Measurements from ENCODE around the gene RRP1B. TPM values are rescaled to one million over a fixed set of nuclear protein-coding genes. Genes with fewer than 3 reads are reported as not detected.
"Not testable (repeated sequence)": the region's sequence is repeated elsewhere in the genome, so short reads cannot be mapped to it uniquely, and the experiment has no call there.

RRP1B gene
- polyA plus RNA-seq, 6 donors from 2014 or later: 9.2 to 30.3 (median 21.1) TPM

- no peak for ATAC-seq (ENCODE audit: low read depth in 2 of 2)
- peak overlapping the region in 4 of 6 donors; percentile 7 to 93 (median 64) for H3K27ac Mint-ChIP-seq
- peaks cover 14 to 17% of the 10 kb centered on the region in 2 donors for H3K36me3 Mint-ChIP-seq
These were observed 29.5 kb downstream of the RRP1B start for GRCh38 chr21:43688906-43689305.

GRCh38 chr21:43689556-43690337 lies 30.4 kb downstream of the RRP1B start:
- no peaks in the 10 kb centered on the region for H3K27me3 Mint-ChIP-seq
- H3K27ac Mint-ChIP-seq: peak overlapping the region in 1 of 6 donors; percentile 47
- H3K36me3 Mint-ChIP-seq: peaks cover 16 to 18% of the 10 kb centered on the region in 2 donors
- peaks cover 12 to 18% (median 15%) of the 10 kb centered on the region in 3 donors for H3K4me1 Mint-ChIP-seq
- no peak for ATAC-seq (ENCODE audit: low read depth in 2 of 2)
- no peak for DNase-seq
- H3K4me3 Mint-ChIP-seq: peak overlapping the region in 1 of 8 donors; percentile 9
- no peaks in the 10 kb centered on the region for H3K9me3 Mint-ChIP-seq

More at GRCh38 chr21:43688906-43689305, 29.5 kb downstream of the RRP1B start:
- no peaks in the 10 kb centered on the region for H3K9me3 Mint-ChIP-seq
- no peak for DNase-seq
- peaks cover 12 to 18% (median 15%) of the 10 kb centered on the region in 3 donors for H3K4me1 Mint-ChIP-seq
- peak overlapping the region in 2 of 8 donors; percentile 16 to 33 for H3K4me3 Mint-ChIP-seq
- H3K27me3 Mint-ChIP-seq: no peaks in the 10 kb centered on the region

- Mint-ChIP-seq H3K9me3 (no peaks in the 10 kb centered on the region), H3K27me3 (no peaks in the 10 kb centered on the region), H3K36me3 (peaks cover 16 to 22% of the 10 kb centered on the region in 2 donors), H3K4me1 (peaks cover 12 to 18% (median 15%) of the 10 kb centered on the region in 3 donors), H3K4me3 (no peak overlapping the region), H3K27ac (no peak overlapping the region)
- no peak for DNase-seq
- ATAC-seq (ENCODE audit: low read depth in 2 of 2): no peak
These were observed 31.0 kb downstream of the RRP1B start for GRCh38 chr21:43690346-43690745.

- DNase-seq (no peak), ATAC-seq (ENCODE audit: low read depth in 2 of 2) (no peak)
- Mint-ChIP-seq H3K36me3 (peaks cover 16 to 23% of the 10 kb centered on the region in 2 donors), H3K9me3 (no peaks in the 10 kb centered on the region), H3K27ac (peak overlapping the region in 2 of 6 donors; percentile 24 to 53), H3K4me1 (peaks cover 12 to 18% (median 15%) of the 10 kb centered on the region in 3 donors), H3K4me3 (no peak overlapping the region), H3K27me3 (no peaks in the 10 kb centered on the region)
These were observed 31.9 kb downstream of the RRP1B start for GRCh38 chr21:43691086-43691795.

- peaks cover 12 to 18% (median 15%) of the 10 kb centered on the region in 3 donors for H3K4me1 Mint-ChIP-seq
- H3K9me3 Mint-ChIP-seq: no peaks in the 10 kb centered on the region
- peaks cover 16 to 19% of the 10 kb centered on the region in 2 donors for H3K36me3 Mint-ChIP-seq
- H3K27ac Mint-ChIP-seq: no peak overlapping the region
- DNase-seq: no peak
- H3K27me3 Mint-ChIP-seq: no peaks in the 10 kb centered on the region
- H3K4me3 Mint-ChIP-seq: no peak overlapping the region
- no peak for ATAC-seq (ENCODE audit: low read depth in 2 of 2)
These were observed 32.4 kb downstream of the RRP1B start for GRCh38 chr21:43691801-43692200.

GRCh38 chr21:43692949-43693348 lies 33.6 kb downstream of the RRP1B start:
- Mint-ChIP-seq H3K4me3 (no peak overlapping the region), H3K9me3 (no peaks in the 10 kb centered on the region), H3K36me3 (peaks cover 8 to 18% of the 10 kb centered on the region in 2 donors), H3K27ac (no peak overlapping the region), H3K27me3 (no peaks in the 10 kb centered on the region), H3K4me1 (peaks cover 7 to 9% (median 8%) of the 10 kb centered on the region in 3 donors)
- no peak for DNase-seq
- ATAC-seq (ENCODE audit: low read depth in 2 of 2): no peak

GRCh38 chr21:43693981-43694380 lies 34.6 kb downstream of the RRP1B start:
- Mint-ChIP-seq H3K27me3 (no peaks in the 10 kb centered on the region), H3K9me3 (no peaks in the 10 kb centered on the region), H3K4me1 (peaks cover 0 to 2% (median 0%) of the 10 kb centered on the region in 3 donors), H3K27ac (no peak overlapping the region), H3K36me3 (peaks cover 8 to 18% of the 10 kb centered on the region in 2 donors), H3K4me3 (peak overlapping the region in 1 of 8 donors; percentile 44)
- DNase-seq: no peak
- no peak for ATAC-seq (ENCODE audit: low read depth in 2 of 2)

- H3K27me3 Mint-ChIP-seq: no peaks in the 10 kb centered on the region
- H3K4me1 Mint-ChIP-seq: peaks cover 0 to 3% (median 0%) of the 10 kb centered on the region in 3 donors
- H3K36me3 Mint-ChIP-seq: peaks cover 8 to 18% of the 10 kb centered on the region in 2 donors
- H3K9me3 Mint-ChIP-seq: no peaks in the 10 kb centered on the region
- H3K27ac Mint-ChIP-seq: no peak overlapping the region
- DNase-seq (no peak), ATAC-seq (ENCODE audit: low read depth in 2 of 2) (no peak)
- no peak overlapping the region for H3K4me3 Mint-ChIP-seq
These were observed 35.2 kb downstream of the RRP1B start for GRCh38 chr21:43694437-43695079.

GRCh38 chr21:43696214-43696613 lies 36.9 kb downstream of the RRP1B start:
- ATAC-seq (ENCODE audit: low read depth in 2 of 2): no peak
- peaks cover 0 to 3% (median 0%) of the 10 kb centered on the region in 3 donors for H3K4me1 Mint-ChIP-seq
- no peak overlapping the region for H3K4me3 Mint-ChIP-seq
- H3K27me3 Mint-ChIP-seq: no peaks in the 10 kb centered on the region
- no peak for DNase-seq
- H3K27ac Mint-ChIP-seq: peak overlapping the region in 2 of 6 donors; percentile 21 to 39
- no peaks in the 10 kb centered on the region for H3K9me3 Mint-ChIP-seq
- peaks cover 8 to 14% of the 10 kb centered on the region in 2 donors for H3K36me3 Mint-ChIP-seq

- H3K27ac Mint-ChIP-seq: peak overlapping the region in 3 of 6 donors; percentile 21 to 57 (median 57)
- ATAC-seq (ENCODE audit: low read depth in 2 of 2) (no peak), DNase-seq (no peak)
- H3K27me3 Mint-ChIP-seq: peaks cover 0 to 3% (median 0%) of the 10 kb centered on the region in 3 donors
- peaks cover 8 to 14% of the 10 kb centered on the region in 2 donors for H3K36me3 Mint-ChIP-seq
- peaks cover 3 to 8% (median 4%) of the 10 kb centered on the region in 3 donors for H3K4me1 Mint-ChIP-seq
- H3K9me3 Mint-ChIP-seq: no peaks in the 10 kb centered on the region
- H3K4me3 Mint-ChIP-seq: no peak overlapping the region
These were observed 38.6 kb downstream of the RRP1B start for GRCh38 chr21:43697758-43698643.

- Mint-ChIP-seq H3K4me1 (peaks cover 3 to 15% (median 10%) of the 10 kb centered on the region in 3 donors), H3K36me3 (peaks cover 0 to 14% of the 10 kb centered on the region in 2 donors), H3K27ac (peak overlapping the region in 1 of 6 donors; percentile 70)
- not testable (repeated sequence) for H3K4me3 Mint-ChIP-seq; ATAC-seq (ENCODE audit: low read depth in 2 of 2); H3K27me3 Mint-ChIP-seq; DNase-seq; H3K9me3 Mint-ChIP-seq
These were observed 40.1 kb downstream of the RRP1B start for GRCh38 chr21:43699492-43699777.

- H3K27me3 Mint-ChIP-seq: peaks cover 0 to 13% (median 0%) of the 10 kb centered on the region in 3 donors
- H3K4me3 Mint-ChIP-seq: no peak overlapping the region
- peak overlapping the region in 1 of 6 donors; percentile 70 for H3K27ac Mint-ChIP-seq
- no peaks in the 10 kb centered on the region for H3K9me3 Mint-ChIP-seq
- peaks cover 3 to 15% (median 10%) of the 10 kb centered on the region in 3 donors for H3K4me1 Mint-ChIP-seq
- DNase-seq: no peak
- ATAC-seq (ENCODE audit: low read depth in 2 of 2): no peak
- peaks cover 0 to 9% of the 10 kb centered on the region in 2 donors for H3K36me3 Mint-ChIP-seq
These were observed 40.7 kb downstream of the RRP1B start for GRCh38 chr21:43699933-43700599.

Data from naive B cell (primary cell).